Calu3 (cell line): ENCODE results near the gene TPP2. TPM values are rescaled to one million over a fixed set of nuclear protein-coding genes. Genes with fewer than 3 reads are reported as not detected.

Experiments used
- BruUV-seq: library from RNA; stranded (reverse); fragments of 400-500 nt; replicated peaks from 2 replicates; lab custom pipeline; 2021; lab: Mats Ljungman, UMichigan
- CTCF ChIA-PET: fragments of 300-600 bp; sonication (Branson Sonifier 250); formaldehyde crosslinking; loops from one replicate; lab custom pipeline; 2022; ENCODE audit warnings: antibody characterized with exemption; lab: Charles Lee
- DNase-seq: peaks from one replicate; pipeline ENCODE4 v3.0.0; 2022
- H3K27ac Mint-ChIP-seq: one replicate; pipeline ENCODE4 v1.8.0; 2022; ENCODE audit warnings: mixed read lengths; ENCODE audit not compliant: unreplicated experiment
- H3K27me3 Mint-ChIP-seq: one replicate; pipeline ENCODE4 v1.8.0; 2022; ENCODE audit warnings: mixed read lengths; ENCODE audit not compliant: unreplicated experiment
- H3K36me3 Mint-ChIP-seq: one replicate; pipeline ENCODE4 v1.8.0; 2022; ENCODE audit warnings: mild to moderate bottlenecking, moderate library complexity, mixed read lengths; ENCODE audit not compliant: insufficient read depth, unreplicated experiment
- H3K4me1 Mint-ChIP-seq: one replicate; pipeline ENCODE4 v1.8.0; 2022; ENCODE audit warnings: mild to moderate bottlenecking, low read depth, mixed read lengths; ENCODE audit not compliant: unreplicated experiment
- H3K4me3 Mint-ChIP-seq: one replicate; pipeline ENCODE4 v1.8.0; 2022; ENCODE audit warnings: mild to moderate bottlenecking, low read depth, moderate library complexity, mixed read lengths; ENCODE audit not compliant: unreplicated experiment
- H3K9me3 Mint-ChIP-seq: one replicate; pipeline ENCODE4 v1.8.0; 2022; ENCODE audit warnings: low read depth, mixed read lengths; ENCODE audit not compliant: unreplicated experiment
- intact Hi-C: fragments of 100-400 bp; cut with micrococcal nuclease; formaldehyde crosslinking; loops from one replicate; pipeline ENCODE4 v1.10.0; 2022; ENCODE audit not compliant: unreplicated experiment
- total RNA-seq: library from RNA; stranded (reverse); gene quantifications from 2 replicates; pipeline ENCODE4 v1.2.3, GENCODE V29; 2022
- TF ChIP-seq, protein P1 (sequence below): fragments of 200-600 bp; IDR thresholded peaks from one replicate; pipeline ENCODE4 v1.8.0; 2022; ENCODE audit warnings: antibody characterized with exemption; ENCODE audit not compliant: unreplicated experiment

The TPP2 gene
- total RNA-seq, 1 experiment from 2014 or later, result 17.3 TPM

DNA sequence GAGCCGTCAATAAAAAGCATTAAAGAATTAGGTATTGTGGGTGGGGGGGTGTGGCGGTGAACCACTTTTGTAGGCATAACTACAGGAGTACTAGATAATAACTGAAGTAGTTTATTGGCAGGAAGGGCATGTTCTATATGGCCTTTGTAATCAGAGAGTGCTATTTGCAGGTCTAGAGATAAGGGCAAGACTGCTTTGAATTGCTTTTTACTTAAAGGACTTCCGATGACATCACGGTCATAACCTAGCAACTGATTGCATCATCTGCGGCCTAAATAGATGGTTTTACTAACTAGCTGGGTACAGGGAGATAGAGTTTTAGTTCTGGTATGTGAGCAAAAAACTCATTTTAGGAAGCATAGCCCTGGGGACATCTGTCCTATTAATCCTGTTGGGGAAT, 73.3 kb downstream of the TPP2 start:
- DNase-seq, result no peak
- no peak overlapping the region for H3K4me3 Mint-ChIP-seq
- no peaks in the 10 kb centered on the region for H3K27me3 Mint-ChIP-seq
- CTCF ChIA-PET, result no interaction called here
- no TSS peak for BruUV-seq
- H3K9me3 Mint-ChIP-seq, result no peaks in the 10 kb centered on the region
- intact Hi-C loops, result no loop called here
- no peak overlapping the region for H3K27ac Mint-ChIP-seq
- no peaks in the 10 kb centered on the region for H3K4me1 Mint-ChIP-seq
- TF ChIP-seq, protein P1, sequence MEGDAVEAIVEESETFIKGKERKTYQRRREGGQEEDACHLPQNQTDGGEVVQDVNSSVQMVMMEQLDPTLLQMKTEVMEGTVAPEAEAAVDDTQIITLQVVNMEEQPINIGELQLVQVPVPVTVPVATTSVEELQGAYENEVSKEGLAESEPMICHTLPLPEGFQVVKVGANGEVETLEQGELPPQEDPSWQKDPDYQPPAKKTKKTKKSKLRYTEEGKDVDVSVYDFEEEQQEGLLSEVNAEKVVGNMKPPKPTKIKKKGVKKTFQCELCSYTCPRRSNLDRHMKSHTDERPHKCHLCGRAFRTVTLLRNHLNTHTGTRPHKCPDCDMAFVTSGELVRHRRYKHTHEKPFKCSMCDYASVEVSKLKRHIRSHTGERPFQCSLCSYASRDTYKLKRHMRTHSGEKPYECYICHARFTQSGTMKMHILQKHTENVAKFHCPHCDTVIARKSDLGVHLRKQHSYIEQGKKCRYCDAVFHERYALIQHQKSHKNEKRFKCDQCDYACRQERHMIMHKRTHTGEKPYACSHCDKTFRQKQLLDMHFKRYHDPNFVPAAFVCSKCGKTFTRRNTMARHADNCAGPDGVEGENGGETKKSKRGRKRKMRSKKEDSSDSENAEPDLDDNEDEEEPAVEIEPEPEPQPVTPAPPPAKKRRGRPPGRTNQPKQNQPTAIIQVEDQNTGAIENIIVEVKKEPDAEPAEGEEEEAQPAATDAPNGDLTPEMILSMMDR, result no peak
- H3K36me3 Mint-ChIP-seq, result no peaks in the 10 kb centered on the region

DNA sequence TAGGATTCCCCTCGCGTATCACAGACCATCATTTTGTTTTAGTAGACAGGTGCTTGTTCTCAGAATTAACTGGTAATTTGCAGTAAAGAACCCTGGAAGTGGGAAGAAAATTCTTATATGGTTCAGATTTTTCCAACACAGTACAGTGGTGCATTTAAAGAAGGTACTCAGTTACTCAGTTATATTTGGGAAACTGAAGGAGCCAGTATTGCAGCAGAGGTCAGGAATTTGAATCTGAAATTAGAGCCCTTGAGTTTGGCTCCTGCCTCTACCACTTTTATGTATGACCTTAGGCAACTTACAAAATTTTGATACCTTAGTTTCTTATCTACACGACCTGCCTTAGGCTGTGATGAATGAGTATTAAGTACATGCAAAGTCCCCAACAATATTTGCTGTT, 78.3 kb downstream of the TPP2 start:
- intact Hi-C loops, result no loop called here
- no TSS peak for BruUV-seq
- no peak for DNase-seq
- CTCF ChIA-PET, result no interaction called here
- Mint-ChIP-seq H3K27ac (no peak overlapping the region), H3K9me3 (no peaks in the 10 kb centered on the region), H3K36me3 (peaks cover 10% of the 10 kb centered on the region), H3K4me1 (no peaks in the 10 kb centered on the region), H3K27me3 (no peaks in the 10 kb centered on the region), H3K4me3 (no peak overlapping the region)
- TF ChIP-seq, protein P1, result no peak

DNA sequence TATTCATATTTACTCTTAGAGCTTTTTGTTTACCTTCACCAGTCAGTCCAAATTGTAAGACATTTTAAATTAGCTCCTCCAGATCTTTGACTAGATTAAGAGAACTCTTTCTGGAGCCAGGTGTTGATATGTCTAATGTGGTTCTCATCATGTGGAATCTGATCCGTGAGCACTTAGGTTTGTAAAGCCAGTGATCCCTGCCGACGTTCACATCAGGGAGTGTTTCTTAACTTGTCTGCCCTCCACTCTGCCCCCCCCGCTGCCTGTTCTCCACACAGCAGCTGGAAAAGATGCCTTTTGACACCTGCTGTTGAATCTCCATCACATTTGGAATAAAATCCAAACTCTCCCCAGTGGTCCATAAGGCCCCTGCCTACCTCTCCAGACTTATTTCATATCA, 80.3 kb downstream of the TPP2 start:
- Mint-ChIP-seq H3K27ac (no peak overlapping the region), H3K9me3 (no peaks in the 10 kb centered on the region), H3K4me1 (no peaks in the 10 kb centered on the region), H3K4me3 (no peak overlapping the region), H3K36me3 (peaks cover 10% of the 10 kb centered on the region), H3K27me3 (no peaks in the 10 kb centered on the region)
- CTCF ChIA-PET, result no interaction called here
- TF ChIP-seq, protein P1, result no peak
- no TSS peak for BruUV-seq
- DNase-seq, result no peak
- intact Hi-C loops, result no loop called here

DNA sequence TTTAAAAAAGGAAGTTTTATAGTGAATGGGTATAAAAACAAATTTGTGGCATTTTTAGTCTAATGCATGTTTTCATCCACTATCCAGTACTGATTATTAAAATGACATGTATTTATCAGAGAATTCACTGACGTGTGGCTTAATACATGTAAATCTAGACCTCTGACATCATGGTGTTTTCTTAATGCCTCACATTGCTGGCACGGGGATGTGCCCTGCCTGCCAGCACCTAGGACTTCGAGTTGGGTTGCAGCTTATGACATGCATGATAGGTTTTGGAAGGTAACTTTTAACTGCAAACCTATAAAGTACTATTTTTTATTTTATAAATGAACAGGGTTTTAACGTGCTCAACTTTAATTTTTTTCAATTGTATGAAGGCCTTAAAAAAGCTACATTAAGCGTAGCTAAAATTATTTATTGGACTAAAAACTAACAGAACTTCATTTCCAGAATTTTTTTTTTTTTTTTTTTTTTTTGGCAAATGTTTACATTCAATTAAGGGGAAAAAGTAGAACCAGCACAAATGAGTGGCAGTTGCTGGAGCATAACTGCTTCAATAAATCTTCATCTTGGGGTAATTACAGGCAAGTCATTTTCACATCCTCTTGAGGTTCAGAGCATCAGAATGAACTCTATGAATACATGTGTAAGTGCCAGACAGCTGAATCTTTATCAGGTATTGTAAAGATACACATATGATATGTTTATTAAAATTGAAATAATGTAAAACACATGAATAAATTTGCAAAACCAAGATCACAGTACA, 81.7 kb downstream of the TPP2 start:
- Mint-ChIP-seq H3K4me3 (no peak overlapping the region), H3K36me3 (peaks cover 10% of the 10 kb centered on the region), H3K4me1 (no peaks in the 10 kb centered on the region), H3K27ac (no peak overlapping the region), H3K27me3 (no peaks in the 10 kb centered on the region), H3K9me3 (no peaks in the 10 kb centered on the region)
- DNase-seq, result no peak
- CTCF ChIA-PET, result no interaction called here
- TF ChIP-seq, protein P1, result no peak
- intact Hi-C loops, result no loop called here
- no TSS peak for BruUV-seq
